SIG-M5 treated with dmso at 0.1 percent for 504 hours (cell line): ENCODE results near the gene RTCB.
A peak's percentile ranks its signal among the peaks of the same experiment; 100 is the strongest.

Experiments
- DNase-seq: peaks from one replicate; lab custom pipeline; 2025; ENCODE audit not compliant: unreplicated experiment; lab: John Stamatoyannopoulos, UW

RTCB gene

DNA sequence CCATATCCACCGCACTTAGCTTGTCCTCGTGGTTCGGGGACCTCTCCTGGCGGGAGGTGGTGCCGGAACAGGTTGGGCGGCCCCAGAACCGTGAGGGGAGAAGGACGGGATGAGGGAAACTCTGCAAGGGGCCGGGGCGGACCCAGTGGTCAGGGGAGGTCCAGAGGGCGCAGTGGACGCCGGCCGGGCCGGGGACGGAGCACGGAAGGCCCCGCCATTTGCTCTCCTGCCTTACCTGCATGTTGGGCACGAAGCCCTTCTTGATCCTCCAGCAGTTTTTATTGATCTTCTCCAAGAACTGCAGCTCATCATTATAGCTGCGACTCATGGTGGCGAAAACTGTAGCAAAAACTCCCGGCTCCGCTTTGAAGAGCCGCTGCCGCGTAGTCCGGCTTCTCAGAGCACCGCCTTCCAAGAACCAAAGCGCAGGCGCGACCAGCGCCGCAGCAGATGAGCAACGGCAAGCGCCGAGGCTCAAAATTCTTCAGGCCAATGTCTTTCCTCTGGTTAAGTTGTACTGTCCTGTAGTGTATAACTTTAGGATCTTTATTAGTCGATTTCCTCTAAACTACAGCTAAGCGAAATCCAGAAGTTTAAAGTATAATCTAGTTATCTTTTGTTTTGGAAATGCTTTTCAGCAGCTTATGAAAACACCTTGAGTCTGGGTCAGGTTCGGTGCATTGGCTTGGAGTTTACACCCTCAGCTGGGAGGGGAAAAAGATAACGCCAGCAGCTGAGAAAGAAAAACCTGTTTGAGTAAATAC is at the start of gene RTCB:
RTCB (minus strand) TSS at position 419 of the 764 bp plus-strand sequence; CDS start at position 328, 91 bp downstream.
- DNase-seq = peak; percentile 80

DNA sequence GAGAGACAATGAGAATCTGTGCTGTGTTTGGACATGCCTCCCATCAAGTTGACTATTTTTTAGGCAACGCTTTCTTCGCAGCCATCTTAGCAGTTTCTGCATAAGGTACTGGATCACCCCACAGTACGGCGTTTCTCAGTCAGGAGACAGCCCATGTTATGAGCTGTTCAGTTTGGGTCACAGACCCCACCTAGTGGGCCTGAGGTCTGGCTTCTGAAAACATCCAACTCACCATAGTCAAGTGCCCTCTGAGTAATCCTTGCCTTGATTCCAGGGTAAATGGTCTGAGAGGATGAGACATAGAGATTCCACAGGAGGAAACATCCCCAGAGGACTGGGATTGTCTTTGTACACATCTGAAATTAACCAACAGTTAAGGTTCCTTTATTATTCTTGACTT is 45.0 kb upstream of the RTCB start:
- no peak for DNase-seq

DNA sequence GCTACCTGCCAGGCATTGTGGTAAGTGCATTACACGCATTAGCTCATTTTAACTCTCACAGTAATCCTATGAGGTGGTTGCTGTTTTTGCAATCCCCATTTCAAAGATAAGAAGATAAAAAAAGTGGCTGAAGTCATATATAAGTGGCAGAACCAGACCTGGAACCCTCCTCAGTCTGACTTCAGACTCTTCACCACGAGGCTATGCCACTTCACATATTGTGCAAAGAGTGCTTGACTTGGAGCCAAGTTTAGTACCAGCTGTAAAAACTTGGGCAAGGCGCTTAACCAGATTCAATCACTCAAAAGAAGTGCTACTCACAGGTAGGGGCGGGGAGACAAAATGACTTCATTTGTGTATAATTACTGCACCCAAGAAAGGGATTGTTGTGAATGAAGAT is 36.9 kb upstream of the RTCB start:
- no peak for DNase-seq

DNA sequence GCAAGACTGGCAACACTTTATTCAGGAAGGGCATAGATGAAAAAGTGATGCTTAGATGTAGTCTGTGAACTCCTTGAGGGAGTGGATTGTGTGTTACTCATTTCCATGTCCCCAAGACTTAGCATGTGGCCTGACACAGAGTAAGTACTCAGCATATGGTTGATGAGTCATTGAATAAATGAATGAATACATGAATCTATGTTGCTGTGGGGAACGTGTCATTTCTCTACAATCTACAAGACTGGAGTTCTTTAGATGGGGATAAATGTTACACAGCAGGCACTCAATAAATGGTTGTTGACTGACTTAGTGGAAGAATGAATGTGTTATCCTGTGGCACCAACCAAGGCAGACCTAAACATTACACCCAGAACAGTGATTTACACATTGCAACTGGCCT is 34.3 kb upstream of the RTCB start:
- DNase-seq = no peak

DNA sequence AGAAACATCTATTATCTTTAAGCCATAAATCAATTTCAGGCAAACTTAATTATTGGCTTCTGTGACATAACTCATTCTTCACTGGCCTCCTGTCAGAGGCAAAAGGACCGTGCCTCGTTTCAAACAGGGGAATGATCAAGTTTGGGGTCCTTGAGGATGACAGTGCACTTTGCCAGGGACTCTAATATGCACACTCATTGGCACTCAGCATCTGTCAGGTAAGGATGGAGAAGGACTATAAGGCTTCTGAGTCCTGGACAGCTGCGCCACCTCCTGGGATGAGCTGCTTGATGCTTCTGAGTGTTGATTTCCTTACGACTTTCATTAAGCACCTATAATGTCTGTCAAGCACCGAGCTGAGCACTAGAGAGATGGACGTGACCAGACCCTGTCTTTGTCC is 32.0 kb upstream of the RTCB start:
- no peak for DNase-seq

DNA sequence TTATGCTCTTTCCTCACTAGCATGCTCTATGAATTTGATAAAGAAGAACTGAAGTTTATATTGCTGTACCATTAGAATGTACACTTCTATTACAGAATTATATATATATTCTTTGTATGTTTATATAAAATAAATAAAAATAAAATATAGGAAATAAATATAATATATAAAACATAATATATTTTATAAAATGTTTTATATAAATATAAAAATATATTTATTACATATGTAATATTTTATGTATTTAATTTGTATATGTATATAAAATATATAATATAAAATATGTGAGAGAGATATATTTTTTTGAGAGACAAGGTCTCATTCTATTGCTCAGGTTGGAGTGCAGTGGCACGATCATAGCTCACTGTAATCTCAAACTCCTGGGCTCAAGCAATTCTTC is 18.3 kb upstream of the RTCB start:
- no peak for DNase-seq

DNA sequence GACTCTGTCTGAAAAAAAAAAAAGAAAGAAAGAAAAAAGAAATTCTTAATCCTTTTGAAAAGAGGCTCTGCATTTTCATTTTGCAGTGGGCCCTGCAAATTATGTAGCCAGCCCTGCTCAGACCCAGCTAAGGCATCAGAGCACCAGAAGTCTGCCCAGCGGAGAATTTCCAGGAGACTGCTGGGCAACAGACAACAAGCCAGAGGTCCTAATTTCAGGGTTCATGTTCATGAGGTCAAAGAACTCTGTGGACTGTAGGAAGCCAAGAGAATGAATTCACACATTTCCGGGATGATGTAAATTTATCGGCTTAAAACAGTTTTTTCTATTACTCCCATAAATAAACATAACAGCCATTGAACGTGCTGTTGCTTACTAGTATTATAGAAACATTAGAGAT is 14.8 kb upstream of the RTCB start:
- no peak for DNase-seq

DNA sequence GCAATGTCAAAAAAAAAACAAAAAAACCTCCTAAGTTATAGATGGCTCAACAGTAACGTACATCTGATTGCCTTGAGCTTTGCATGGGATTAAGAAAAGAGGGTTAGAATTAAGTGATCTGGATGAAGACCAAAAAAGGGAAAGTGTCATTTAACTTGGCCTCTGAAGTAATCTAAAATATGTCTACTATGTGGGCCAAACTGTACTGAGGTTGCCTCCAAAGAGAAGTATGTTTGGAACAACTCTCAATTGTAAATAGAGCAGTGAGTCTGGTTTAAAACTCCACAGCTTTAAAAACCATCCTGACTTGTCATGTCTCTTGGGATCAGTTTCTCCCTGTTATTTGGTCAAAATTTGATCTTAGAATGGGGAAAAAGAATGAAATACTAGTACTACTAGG is 11.6 kb upstream of the RTCB start:
- DNase-seq = no peak

DNA sequence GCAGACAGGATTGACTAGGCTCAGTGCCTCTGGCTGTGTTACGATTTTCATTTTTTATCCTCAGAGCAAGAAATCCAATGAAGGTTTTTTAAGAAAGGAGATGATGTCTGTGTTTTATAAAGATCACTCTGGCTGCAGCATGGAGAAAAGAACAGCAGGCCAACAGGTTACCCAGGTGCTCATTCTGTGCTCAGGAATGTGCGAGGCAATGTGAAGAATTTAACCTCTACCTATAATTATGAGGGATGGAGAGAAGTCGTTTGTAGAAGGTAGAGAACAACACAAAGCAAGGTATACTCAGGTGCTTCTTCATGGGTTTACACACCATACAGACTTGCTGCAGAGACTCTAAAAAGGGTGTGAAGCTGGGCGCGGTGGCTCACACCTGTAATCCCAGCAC is 10.0 kb upstream of the RTCB start:
- no peak for DNase-seq

DNA sequence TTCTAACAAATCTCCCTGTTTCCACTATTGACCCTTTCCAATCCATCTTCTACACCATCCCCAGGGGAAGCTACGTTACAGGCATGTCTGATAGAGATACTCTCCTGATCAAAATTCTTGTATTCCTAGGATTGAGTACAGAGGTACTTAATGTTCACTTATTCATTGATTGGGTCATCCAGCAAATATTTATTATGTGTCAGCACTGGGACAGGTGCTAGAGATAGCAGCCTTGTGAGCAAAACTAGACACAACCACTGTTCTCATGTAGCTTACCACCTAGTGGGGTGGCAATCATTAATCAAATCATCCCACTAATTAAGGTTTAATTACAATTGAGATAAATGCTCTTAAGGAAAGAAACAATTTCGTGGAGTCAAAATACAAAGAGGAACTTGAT is 9.4 kb upstream of the RTCB start:
- DNase-seq = no peak

DNA sequence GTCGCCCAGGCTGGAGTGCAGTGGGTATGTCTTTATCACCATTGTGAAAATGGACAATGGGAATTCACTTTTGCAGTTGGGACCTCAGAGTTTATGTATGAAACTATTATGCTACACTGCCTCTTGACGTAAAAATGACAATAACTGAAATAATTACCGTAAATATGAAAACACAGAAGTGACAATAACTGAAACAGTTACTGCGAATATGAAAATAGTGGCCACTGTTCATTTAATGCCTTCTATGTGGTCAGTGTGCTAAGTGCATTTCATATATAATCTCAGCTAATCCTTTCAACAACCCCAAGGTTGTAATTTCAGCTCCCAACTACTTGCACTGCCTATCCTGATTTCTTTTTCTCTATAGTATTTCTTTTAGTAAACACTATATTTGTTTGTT is 5.9 kb upstream of the RTCB start:
- DNase-seq = no peak

DNA sequence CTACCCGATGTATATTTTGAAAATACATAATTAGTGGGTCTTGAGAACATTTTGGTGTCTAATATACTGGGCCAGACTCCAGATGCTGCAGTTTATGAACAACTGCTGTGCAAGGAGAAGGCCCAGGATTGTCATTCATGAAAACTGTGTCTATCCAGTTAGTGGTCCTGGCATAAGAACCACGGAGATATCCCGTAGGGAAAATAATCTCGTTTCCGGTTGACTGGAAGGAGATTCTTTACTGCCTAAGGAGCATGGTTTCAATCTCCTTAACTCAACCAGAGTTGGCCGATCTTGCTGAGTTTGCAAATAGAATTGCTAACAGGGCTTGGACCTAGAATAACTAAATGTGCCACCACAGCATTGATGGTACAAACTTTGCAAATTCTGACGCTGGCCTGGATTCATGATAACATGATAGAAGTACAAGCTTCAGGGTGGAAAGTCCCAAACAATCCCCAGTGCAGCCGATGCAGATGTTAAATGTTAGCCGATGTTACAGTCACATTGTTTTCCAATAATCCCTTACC is 4.6 kb upstream of the RTCB start:
- no peak for DNase-seq

DNA sequence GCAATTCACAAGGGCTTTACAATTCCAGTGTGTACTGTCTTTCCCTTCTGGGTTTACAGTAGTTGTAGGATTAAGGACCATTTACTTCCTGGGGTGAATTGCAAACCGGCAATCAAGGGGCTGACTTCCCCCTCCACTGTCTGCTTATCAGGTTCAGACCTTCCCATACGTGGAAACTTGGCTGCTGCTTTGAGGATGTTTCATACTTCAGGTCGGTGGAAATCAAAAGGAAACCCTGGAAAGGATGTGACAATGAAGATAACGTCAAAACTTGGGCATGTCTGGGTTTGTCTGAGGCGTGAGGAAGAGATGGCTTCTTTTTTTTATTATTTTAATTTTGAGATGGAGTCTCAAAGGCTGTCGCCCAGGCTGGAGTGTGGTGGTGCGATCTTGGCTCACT is 2.1 kb upstream of the RTCB start:
- DNase-seq = no peak

DNA sequence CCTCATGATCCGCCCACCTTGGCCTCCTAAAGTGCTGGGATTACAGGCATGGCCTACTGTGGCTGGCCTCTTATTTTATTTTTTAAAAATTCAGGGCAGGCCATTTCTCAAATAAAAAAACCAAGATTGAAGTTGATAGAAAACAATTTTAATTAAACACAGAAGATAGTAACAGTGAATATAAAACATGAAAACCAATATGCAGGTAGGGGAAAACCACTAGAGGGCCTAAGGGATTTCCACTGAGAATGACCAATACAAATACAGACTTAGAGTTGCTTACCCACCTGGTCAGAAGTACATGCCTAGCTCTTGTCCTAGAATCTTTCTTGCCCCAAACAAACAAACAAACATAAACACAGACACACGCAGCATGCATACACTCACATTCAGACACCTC is 1.7 kb upstream of the RTCB start:
- peak; percentile 6 for DNase-seq

DNA sequence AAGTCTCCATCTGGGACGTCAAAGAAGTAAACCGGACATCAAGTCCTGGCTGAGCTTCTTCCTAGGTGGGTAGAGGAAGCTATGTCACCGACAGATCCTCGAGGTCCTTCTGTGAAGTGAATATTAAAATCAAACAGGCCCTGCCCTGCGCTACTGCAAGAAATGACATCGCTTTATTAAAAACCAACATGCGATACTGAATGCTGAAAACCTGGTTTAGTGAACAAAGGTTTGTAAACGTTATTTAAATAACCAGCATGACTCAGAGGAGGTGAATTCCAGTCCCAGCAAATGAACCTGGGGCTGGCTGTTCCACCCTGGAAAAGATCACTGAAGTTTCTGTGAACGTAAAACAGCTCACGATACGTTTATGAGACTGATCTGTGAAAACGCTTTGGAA is 645 bp downstream of the RTCB start:
- peak; percentile 8 for DNase-seq

DNA sequence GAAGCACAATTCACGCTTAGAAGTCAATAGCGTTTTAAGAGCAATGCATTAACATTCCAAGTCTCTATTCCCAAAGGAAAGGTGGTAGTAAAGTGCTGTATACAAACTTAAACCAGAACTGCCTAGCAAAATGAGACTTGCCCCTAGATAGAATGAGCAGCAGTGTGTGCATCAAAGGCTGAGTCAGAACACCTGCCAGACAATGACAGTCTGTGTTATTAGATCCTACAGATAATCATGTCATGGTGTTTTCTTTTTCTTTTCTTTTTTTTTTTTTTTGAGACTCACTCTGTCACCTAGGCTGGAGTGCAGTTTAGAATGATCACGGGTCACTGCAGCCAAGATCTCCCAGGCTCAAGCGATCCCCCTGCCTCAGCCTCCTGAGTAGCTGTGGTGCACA is 1.6 kb downstream of the RTCB start:
- no peak for DNase-seq

DNA sequence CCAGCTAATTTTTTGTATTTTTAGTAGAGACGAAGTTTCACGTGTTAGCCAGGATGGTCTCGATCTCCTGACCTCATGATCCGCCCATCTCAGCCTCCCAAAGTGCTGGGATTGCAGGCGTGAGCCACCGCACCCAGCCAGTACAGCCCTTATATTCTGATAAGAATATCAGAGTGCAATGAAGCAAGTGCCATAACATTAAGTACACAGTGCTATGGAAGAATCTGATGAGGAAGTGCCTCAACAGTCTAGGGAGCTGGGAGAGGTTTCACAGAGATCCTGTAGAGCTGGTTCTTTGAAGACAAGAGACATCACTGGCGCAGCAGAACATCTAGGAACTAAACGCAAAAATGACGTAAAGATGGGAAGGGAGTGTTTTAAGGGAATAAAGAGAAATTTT is 2.1 kb downstream of the RTCB start:
- DNase-seq = peak; percentile 10

DNA sequence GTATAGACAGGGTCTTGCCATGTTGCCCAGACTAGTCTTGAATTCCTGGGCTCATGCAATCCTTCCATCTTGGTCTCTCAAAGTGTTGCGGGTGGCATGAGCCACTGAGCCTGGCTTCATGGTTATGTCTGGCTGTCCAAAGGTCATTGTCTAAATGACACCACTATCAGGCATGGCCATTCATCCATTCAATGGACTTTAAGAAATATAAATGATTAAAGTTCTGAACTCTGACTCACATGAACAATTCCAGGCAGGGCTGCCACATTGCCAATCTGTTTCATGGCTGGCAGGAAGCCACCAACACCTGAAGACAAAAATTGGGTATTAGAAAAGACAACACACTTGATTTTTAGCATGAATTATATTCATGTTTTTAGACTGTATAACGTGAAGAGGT is 4.1 kb downstream of the RTCB start:
- no peak for DNase-seq

DNA sequence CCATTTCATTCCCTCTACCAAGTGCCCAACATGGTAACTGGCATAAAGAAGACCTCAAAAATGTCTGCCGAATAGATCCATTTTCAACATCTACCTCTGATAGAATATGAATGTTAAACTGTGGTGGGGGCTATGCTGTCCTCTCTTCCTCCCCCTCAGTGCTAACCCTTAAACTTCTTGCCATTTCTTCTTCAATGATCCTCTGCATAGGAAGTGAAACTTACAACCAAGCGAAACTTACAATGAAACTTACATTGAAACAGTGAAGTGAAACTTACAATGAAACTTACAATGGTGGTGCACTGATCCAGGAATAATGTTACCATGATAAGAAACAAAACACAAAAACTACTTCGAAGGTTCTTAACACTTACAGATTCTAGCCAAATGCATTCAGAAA is 4.7 kb downstream of the RTCB start:
- DNase-seq = peak; percentile 68

DNA sequence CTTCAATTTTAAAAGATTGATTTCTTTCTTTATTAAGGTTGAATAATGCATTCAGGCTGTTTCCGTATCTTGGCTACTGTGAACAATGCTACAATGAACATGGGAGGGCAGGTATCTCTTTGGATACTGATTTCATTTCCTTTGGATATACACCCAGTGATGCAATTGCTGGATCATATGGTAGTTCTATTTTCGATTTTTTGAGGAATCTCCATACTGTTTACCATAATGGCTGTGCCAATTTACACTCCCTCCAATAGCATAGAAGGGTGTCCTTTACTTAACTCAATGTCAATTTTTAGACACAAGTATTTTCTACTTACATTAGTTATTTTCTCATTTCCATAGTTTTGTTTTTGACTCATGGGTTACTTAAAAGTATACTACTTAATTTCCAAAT is 8.0 kb downstream of the RTCB start:
- DNase-seq = no peak

DNA sequence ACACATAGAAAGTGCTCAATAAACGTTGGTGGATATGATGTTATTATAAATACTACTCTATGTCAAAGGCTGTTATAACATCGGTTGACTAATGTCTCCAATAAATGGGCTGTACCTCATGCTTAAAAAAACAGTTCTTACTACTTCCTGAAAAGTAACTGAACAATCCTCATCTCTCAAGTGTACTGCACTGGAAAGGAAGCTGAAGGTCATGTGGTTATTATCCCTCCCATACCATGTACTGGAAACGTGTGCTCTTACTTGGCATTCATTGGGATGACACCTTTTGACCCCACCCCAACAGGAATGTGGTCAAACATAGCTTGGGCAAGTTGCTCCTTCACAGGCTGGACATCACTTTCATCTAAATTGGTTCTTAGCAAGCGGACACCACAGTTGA is 10.6 kb downstream of the RTCB start:
- DNase-seq = no peak

DNA sequence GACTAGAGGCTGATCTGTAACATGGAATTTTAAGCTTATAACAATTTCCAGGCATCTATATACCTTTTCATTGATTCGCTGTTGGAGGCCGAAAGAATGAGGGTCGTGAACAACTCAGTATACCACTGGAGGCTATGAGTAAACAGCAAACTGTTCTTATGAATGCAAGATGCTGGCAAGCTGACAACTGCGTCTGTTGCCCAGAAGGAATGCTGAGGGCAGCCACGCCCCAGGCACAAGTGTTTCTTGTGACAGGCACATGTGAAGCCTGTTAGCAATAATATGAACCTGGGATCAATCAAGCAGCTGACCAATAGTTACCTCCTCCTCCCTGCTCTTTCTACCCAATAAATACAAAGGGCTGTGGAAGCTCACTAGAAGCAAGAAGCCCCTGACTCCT is 15.3 kb downstream of the RTCB start:
- DNase-seq = no peak

DNA sequence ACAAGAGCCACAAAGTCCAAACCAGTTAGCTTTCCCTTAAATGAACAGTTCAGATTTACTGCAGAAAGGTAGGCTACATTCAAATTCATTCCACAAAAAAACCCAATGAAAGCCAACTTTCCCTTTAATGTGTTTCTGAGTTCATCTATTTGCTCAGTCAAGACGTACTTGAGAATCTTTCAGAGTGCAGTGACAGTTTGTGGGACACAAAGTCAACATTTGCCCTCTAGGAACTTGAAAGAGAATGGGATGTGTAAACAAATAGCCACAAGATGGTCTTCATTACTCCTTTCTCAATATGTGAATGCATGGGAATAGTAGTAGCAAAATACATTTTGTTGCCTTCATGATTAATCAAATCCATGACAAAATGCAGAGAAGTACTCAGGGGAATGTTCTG is 15.8 kb downstream of the RTCB start:
- DNase-seq = no peak
